H1 (cell line): Measurements from ENCODE around the gene ASCC3. TPM values are rescaled to one million over a fixed set of nuclear protein-coding genes. Genes with fewer than 3 reads are reported as not detected.

Experiments used
- CTCF ChIA-PET: fragments of 300-600 bp; sonication (Branson Sonifier 250); formaldehyde crosslinking; loops from one replicate; lab custom pipeline; 2021; ENCODE audit not compliant: partially characterized antibody; lab: Charles Lee
- POLR2A ChIA-PET: fragments of 300-600 bp; sonication (Branson Sonifier 250); formaldehyde crosslinking; loops from one replicate; lab custom pipeline; 2021; ENCODE audit warnings: inconsistent platforms; ENCODE audit not compliant: partially characterized antibody; lab: Charles Lee
- DNase-seq, 2 experiments: peaks; one replicate each; pipeline versions ENCODE4 v3.0.0 to v3.0.0-alpha.2; 2010 to 2022; ENCODE audit warnings: low spot score in 2 of 2, low read depth in 1 of 2, mixed read lengths in 1 of 2
- FAIRE-seq: peaks from 2 replicates; lab custom pipeline; 2011; peaks lifted over from hg19 to GRCh38; lab: Jason Lieb, UNC
- H2AFZ ChIP-seq: 2 replicates; pipeline ENCODE4 v1.8.1; 2012; ENCODE audit warnings: low read length, inconsistent platforms
- H2AK5ac ChIP-seq: 2 replicates; pipeline ENCODE4 v1.6.1; 2013; ENCODE audit warnings: low read depth, low read length
- H2BK120ac ChIP-seq: replicated peaks from 2 replicates; pipeline ENCODE3; 2013; ENCODE audit warnings: low read depth, low read length, inconsistent platforms
- H2BK12ac ChIP-seq: 2 replicates; pipeline ENCODE4 v1.6.1; 2013; ENCODE audit warnings: low read depth, low read length
- H2BK15ac ChIP-seq: 2 replicates; pipeline ENCODE4 v1.6.1; 2013; ENCODE audit warnings: low read length
- H2BK20ac ChIP-seq: 2 replicates; pipeline ENCODE4 v1.6.1; 2013; ENCODE audit warnings: low read length
- H2BK5ac ChIP-seq: 2 replicates; pipeline ENCODE4 v1.6.1; 2013; ENCODE audit warnings: low read depth, low read length
- H3K14ac ChIP-seq: 2 replicates; pipeline ENCODE4 v1.6.1; 2013; ENCODE audit warnings: inconsistent platforms; ENCODE audit not compliant: insufficient read length
- H3K18ac ChIP-seq: 2 replicates; pipeline ENCODE4 v1.6.1; 2013; ENCODE audit warnings: low read length; ENCODE audit errors: extremely low read depth
- H3K23ac ChIP-seq: 2 replicates; pipeline ENCODE4 v1.6.1; 2013; ENCODE audit warnings: inconsistent platforms; ENCODE audit not compliant: insufficient read length
- H3K23me2 ChIP-seq: 2 replicates; pipeline ENCODE4 v1.6.1; 2013; ENCODE audit warnings: low read depth, low read length
- H3K27ac ChIP-seq: 2 replicates; pipeline ENCODE4 v1.6.1; 2011; ENCODE audit warnings: low read depth, low read length, inconsistent platforms
- H3K27me3 ChIP-seq, 4 experiments: replicated peaks in 1 of 4; 1 replicate in 1 of 4; 2 replicates in 3 of 4; pipeline versions ENCODE4 v1.6.1 to v1.8.1; 2011 to 2013; ENCODE audit warnings: low read length in 3 of 4, mild to moderate bottlenecking in 3 of 4, inconsistent platforms in 2 of 4, mixed read lengths in 2 of 4, moderate library complexity in 1 of 4; ENCODE audit not compliant: control insufficient read depth in 3 of 4, insufficient read depth in 3 of 4; ENCODE audit errors: extremely low read depth in 1 of 4
- H3K36me3 ChIP-seq, 4 experiments: 2 replicates each; pipeline versions ENCODE4 v1.6.1 to v1.8.1; 2011 to 2013; ENCODE audit warnings: mild to moderate bottlenecking in 4 of 4, low read length in 3 of 4, moderate library complexity in 2 of 4, control low read depth in 1 of 4, inconsistent platforms in 1 of 4; ENCODE audit not compliant: insufficient read depth in 4 of 4, control insufficient read depth in 2 of 4
- H3K4ac ChIP-seq: replicated peaks from 2 replicates; pipeline ENCODE3; 2013; ENCODE audit warnings: low read length, low read depth, mixed read lengths, inconsistent platforms; ENCODE audit not compliant: insufficient read length
- H3K4me1 ChIP-seq, 4 experiments: replicated peaks in 1 of 4; 1 replicate in 1 of 4; 2 replicates in 3 of 4; pipeline versions ENCODE4 v1.6.1 to v1.8.1; 2011 to 2013; ENCODE audit warnings: low read length in 3 of 4, inconsistent platforms in 2 of 4, mixed read lengths in 1 of 4; ENCODE audit not compliant: insufficient read depth in 4 of 4, control insufficient read depth in 3 of 4
- H3K4me2 ChIP-seq, 2 experiments: 2 replicates each; pipeline versions ENCODE4 v1.6.1 to v1.8.1; 2011 to 2013; ENCODE audit warnings: low read depth in 2 of 2, low read length in 2 of 2, control low read depth in 1 of 2, inconsistent platforms in 1 of 2, mild to moderate bottlenecking in 1 of 2; ENCODE audit not compliant: insufficient read depth in 1 of 2
- H3K4me3 ChIP-seq, 4 experiments: fragments of 200-600, 300-600 bp in 1 of 4; sonication (generic), shearing (Covaris generic), sonication (Bioruptor Twin) in 1 of 4; 2 replicates each; pipeline versions ENCODE4 v1.5.1 to v1.8.1; 2011 to 2016; ENCODE audit warnings: low read length in 4 of 4, low read depth in 3 of 4, control low read depth in 2 of 4, inconsistent platforms in 2 of 4, mild to moderate bottlenecking in 2 of 4, mixed read lengths in 1 of 4, moderate library complexity in 1 of 4; ENCODE audit not compliant: insufficient read depth in 2 of 4; ENCODE audit errors: extremely low read depth in 1 of 4
- H3K56ac ChIP-seq: replicated peaks from 2 replicates; pipeline ENCODE3; 2013; ENCODE audit warnings: low read depth, mild to moderate bottlenecking, mixed read lengths, low read length, inconsistent platforms; ENCODE audit not compliant: insufficient read length
- H3K79me1 ChIP-seq: 2 replicates; pipeline ENCODE4 v1.6.1; 2013; ENCODE audit warnings: low read depth, low read length, control low read depth
- H3K79me2 ChIP-seq, 2 experiments: 2 replicates each; pipeline versions ENCODE4 v1.6.1 to v1.8.1; 2012 to 2013; ENCODE audit warnings: low read length in 2 of 2, mild to moderate bottlenecking in 2 of 2, inconsistent platforms in 1 of 2; ENCODE audit not compliant: insufficient read depth in 2 of 2, control insufficient read depth in 1 of 2
- H3K9ac ChIP-seq, 4 experiments: replicated peaks in 1 of 4; 1 replicate in 1 of 4; 2 replicates in 3 of 4; pipeline versions ENCODE4 v1.6.1 to v1.8.1; 2011 to 2013; ENCODE audit warnings: low read depth in 3 of 4, low read length in 3 of 4, control low read depth in 2 of 4, mild to moderate bottlenecking in 2 of 4, moderate library complexity in 2 of 4, inconsistent platforms in 1 of 4; ENCODE audit errors: extremely low read depth in 1 of 4
- H3K9me3 ChIP-seq, 2 experiments: 2 replicates each; pipeline versions ENCODE4 v1.6.1 to v1.8.1; 2012 to 2013; ENCODE audit warnings: mild to moderate bottlenecking in 2 of 2, moderate library complexity in 2 of 2, control low read depth in 1 of 2, inconsistent platforms in 1 of 2, low read depth in 1 of 2, low read length in 1 of 2, mixed read lengths in 1 of 2; ENCODE audit not compliant: insufficient read depth in 2 of 2
- H4K20me1 ChIP-seq, 2 experiments: replicated peaks in 1 of 2; 2 replicates each; pipeline versions ENCODE3 to v1.8.1; 2011 to 2013; ENCODE audit warnings: inconsistent platforms in 2 of 2, low read length in 2 of 2, mild to moderate bottlenecking in 1 of 2; ENCODE audit not compliant: insufficient read depth in 2 of 2, control insufficient read depth in 1 of 2
- H4K5ac ChIP-seq: 2 replicates; pipeline ENCODE4 v1.6.1; 2013; ENCODE audit warnings: low read length, low read depth, mixed read lengths, inconsistent platforms; ENCODE audit not compliant: insufficient read length
- H4K8ac ChIP-seq: 2 replicates; pipeline ENCODE4 v1.8.0; 2013; ENCODE audit warnings: mild to moderate bottlenecking, moderate library complexity, low read length, inconsistent platforms; ENCODE audit not compliant: insufficient read depth; ENCODE audit errors: extremely low read depth
- H4K91ac ChIP-seq: replicated peaks from 2 replicates; pipeline ENCODE3; 2013; ENCODE audit warnings: low read length, mixed read lengths, inconsistent platforms; ENCODE audit not compliant: insufficient read length
- CBX8 ChIP-seq: fragments of 300-800, 300-1000 bp; sonication (generic); IDR thresholded peaks from 2 replicates; pipeline ENCODE4 v1.7.1; 2016; ENCODE audit warnings: low read depth, low read length, borderline replicate concordance
- CHD1 ChIP-seq: IDR thresholded peaks from 2 replicates; pipeline ENCODE4 v1.6.1; 2012; ENCODE audit warnings: low read depth, low read length, improper control_type of control experiment
- CREB1 ChIP-seq: IDR thresholded peaks from 2 replicates; pipeline ENCODE4 v1.6.1; 2012; ENCODE audit warnings: inconsistent platforms
- CTBP2 ChIP-seq: IDR thresholded peaks from 2 replicates; pipeline ENCODE4 v1.7.0; 2011; ENCODE audit warnings: borderline replicate concordance, mild to moderate bottlenecking, moderate library complexity, mixed read lengths, low read length; ENCODE audit not compliant: insufficient read depth, insufficient read length
- MAX ChIP-seq: IDR thresholded peaks from 2 replicates; pipeline ENCODE4 v1.6.1; 2012; ENCODE audit warnings: inconsistent platforms
- NANOG ChIP-seq: IDR thresholded peaks from 2 replicates; pipeline ENCODE4 v1.6.1; 2011; ENCODE audit warnings: low read length, low read depth, mild to moderate bottlenecking, inconsistent platforms; ENCODE audit not compliant: insufficient read depth, poor library complexity, severe bottlenecking
- POU5F1 ChIP-seq: IDR thresholded peaks from 2 replicates; pipeline ENCODE4 v1.6.1; 2011; ENCODE audit warnings: low read depth, mild to moderate bottlenecking, low read length, moderate library complexity
- SAP30 ChIP-seq: fragments of 300-600 bp; sonication (generic); IDR thresholded peaks from 2 replicates; pipeline ENCODE4 v1.7.1; 2012; ENCODE audit warnings: low read length, moderate library complexity, mild to moderate bottlenecking, inconsistent platforms; ENCODE audit not compliant: insufficient read depth, insufficient replicate concordance
- SP1 ChIP-seq: IDR thresholded peaks from 2 replicates; pipeline ENCODE4 v1.6.1; 2011; ENCODE audit warnings: low read depth, low read length
- SUZ12 ChIP-seq: fragments of 200-600 bp; sonication (generic); IDR thresholded peaks from 2 replicates; pipeline ENCODE4 v1.6.1; 2012; ENCODE audit warnings: mild to moderate bottlenecking, inconsistent platforms, low read length, moderate library complexity, mixed read lengths
- WGBS, 2 experiments: shearing (Covaris generic) in 1 of 2; methylation state at CpG; one replicate each; pipeline versions ENCODE4 v1.1.6 to v1.1.7; 2013 to 2015; ENCODE audit warnings: low lambda C conversion rate in 2 of 2, mixed read lengths in 2 of 2, inconsistent platforms in 1 of 2, low coverage in 1 of 2, missing lambda C conversion rate in 1 of 2; ENCODE audit not compliant: insufficient replicate concordance in 2 of 2, insufficient coverage in 1 of 2, insufficient read length in 1 of 2; ENCODE audit errors: extremely low coverage in 1 of 2, missing lambda C conversion rate in 1 of 2; 5-methylcytosine and 5-hydroxymethylcytosine counted together
- polyA plus RNA-seq, 7 experiments: library from polyadenylated mRNA; depleted of rRNA in 3 of 7; stranded (reverse) in 5 of 7; unstranded in 2 of 7; fragments of >200 nt in 5 of 7; fragments of 200-250 nt in 2 of 7; gene quantifications; 1 replicate in 5 of 7; 2 replicates in 1 of 7; 4 replicates in 1 of 7; pipeline versions ENCODE4 v1.2.1 to v1.2.3, GENCODE V29; 2011 to 2013; ENCODE audit warnings: missing spikeins in 2 of 7, mixed read lengths in 2 of 7
- total RNA-seq: library from RNA; stranded (reverse); fragmentation: NEBNext Ultra II Directional; extraction: Animal tissue kit (Norgen Biotek cat#: 25700); gene quantifications from 2 replicates; pipeline ENCODE4 v1.2.1, GENCODE V29; 2021

ASCC3 gene
- total and polyA plus RNA-seq, 2 of the 8 experiments (the other 6 are each of a cell fraction or from before 2014, with no cell fraction given) = 37.5 to 77.8 TPM

- Histone ChIP-seq H3K27ac (no peak overlapping the region), H3K23ac (no peak overlapping the region), H4K8ac (no peak overlapping the region), H3K4me2 (no peak overlapping the region), H3K36me3 (peaks cover 3 to 38% (median 15%) of the 10 kb centered on the region in 4 experiments; a peak in 6 of 8 replicates)
- DNase-seq = no peak
- POLR2A ChIA-PET = no interaction called here
- TF ChIP-seq SP1 (no peak), CHD1 (no peak), MAX (no peak), NANOG (no peak), CTBP2 (no peak), CBX8 (no peak), SUZ12 (no peak), CREB1 (no peak), SAP30 (no peak), POU5F1 (no peak)
- TF ChIP-seq, all 59 proteins: peak for 0
- Histone ChIP-seq H2BK12ac (no peak overlapping the region), H3K27me3 (no peaks in the 10 kb centered on the region), H4K20me1 (peaks cover 0 to 3% of the 10 kb centered on the region in 2 experiments), H3K4me1 (no peaks in the 10 kb centered on the region), H4K91ac (no peak overlapping the region), H2BK15ac (no peak overlapping the region), H2AFZ (no peak overlapping the region), H2AK5ac (no peak overlapping the region), H3K56ac (no peak overlapping the region), H3K79me1 (no peaks in the 10 kb centered on the region; the same call in 1 of the 2 replicates), H3K4me3 (no peak overlapping the region), H3K9ac (no peak overlapping the region), H4K5ac (no peak overlapping the region), H2BK5ac (no peak overlapping the region), H3K23me2 (no peaks in the 10 kb centered on the region), H3K18ac (no peak overlapping the region), H3K4ac (no peak overlapping the region), H3K9me3 (no peaks in the 10 kb centered on the region), H2BK20ac (no peak overlapping the region), H3K14ac (no peak overlapping the region), H2BK120ac (no peak overlapping the region), H3K79me2 (peaks cover 0 to 20% of the 10 kb centered on the region in 2 experiments; a peak in 2 of 4 replicates)
- no peak for FAIRE-seq
- WGBS, 2 experiments = 93% methylated on average over 2 of the region's 2 CpGs; no CpG with 5 or more reads in 1 of the 2 experiments
- CTCF ChIA-PET = interaction anchor here (1.0 to 1.3 kb wide), 3 partner anchors 10 to 48 kb away, joined by 3 to 7 read pairs (median 3); no protein-coding TSS in a partner anchor
These were observed 15.6 kb downstream of the ASCC3 start for GRCh38 chr6:100865525-100865924.
